Mucosa of descending colon (tissue), 3 donors: Measurements from ENCODE around the gene HORMAD2. TPM values are rescaled to one million over a fixed set of nuclear protein-coding genes. Genes with fewer than 3 reads are reported as not detected.

Source experiments
- ATAC-seq: fragments of 200-7000 bp; cut with Tn5 transposase; one replicate; pipeline ENCODE4 v1.9.1; 2020; ENCODE audit warnings: mild to moderate bottlenecking, moderate library complexity
- DNase-seq, 3 donors: peaks; one replicate each; pipeline ENCODE4 v3.0.0-alpha.2; 2020
- H3K36me3 ChIP-seq: fragments of 200-600 bp; one replicate; pipeline ENCODE4 v1.8.0; 2021; ENCODE audit warnings: low read depth, mild to moderate bottlenecking
- H3K4me1 ChIP-seq: fragments of 200-600 bp; one replicate; pipeline ENCODE4 v1.8.0; 2021; ENCODE audit warnings: low read depth, mild to moderate bottlenecking
- H3K4me3 ChIP-seq: fragments of 200-600 bp; one replicate; pipeline ENCODE4 v1.8.0; 2021; ENCODE audit warnings: mild to moderate bottlenecking
- H3K9me3 ChIP-seq: fragments of 200-600 bp; one replicate; pipeline ENCODE4 v1.8.0; 2021; ENCODE audit warnings: mild to moderate bottlenecking
- intact Hi-C, 2 donors: fragments of 100-400 bp; cut with DNase I in 1 of 2; cut with micrococcal nuclease in 1 of 2; formaldehyde crosslinking; loops; one replicate each; pipeline versions ENCODE4 v1.11.0 to v1.11.1; 2022; cut with DNase I, micrococcal nuclease
- total RNA-seq, 3 donors: library from RNA; stranded (reverse); fragmentation: NEBNext Ultra II Directional in 2 of 3; extraction: Animal tissue kit (Norgen Biotek cat#: 25700) in 2 of 3; gene quantifications; one replicate each; pipeline versions ENCODE4 v1.2.1 to v1.2.4, GENCODE V29; 2021 to 2023
- TF ChIP-seq, protein P1 (sequence below): fragments of 200-600 bp; IDR thresholded peaks from one replicate; pipeline ENCODE4 v1.8.0; 2022; ENCODE audit warnings: antibody characterized with exemption, mild to moderate bottlenecking
- donor health status: DM: no; HTN: no; CAD: no; lungs with moderate emphysema.
- donor health status: DM: no; HTN: no; CAD: no.
- donor health status: DM: no; HTN: yes; CAD: no.

Gene HORMAD2
- total RNA-seq, 3 donors from 2014 or later, result not detected

DNA sequence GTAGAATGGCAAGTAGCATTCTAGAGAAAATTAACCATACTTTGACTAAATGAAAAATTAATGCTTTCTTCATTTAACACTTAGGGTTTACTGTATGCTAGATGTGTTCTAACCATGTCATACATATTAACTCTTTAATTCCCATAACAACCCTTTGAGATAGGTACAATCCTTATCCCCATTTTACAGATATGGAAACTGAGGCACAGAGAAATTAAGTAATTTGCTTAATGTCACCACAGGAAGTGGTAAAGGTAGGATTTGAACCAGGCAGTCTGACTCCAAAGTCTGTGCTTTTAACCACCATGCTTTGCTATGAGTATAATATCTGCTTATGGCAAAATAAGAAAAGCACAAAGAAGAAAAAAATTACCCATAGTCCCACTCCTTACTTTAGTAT is 106.8 kb downstream of the HORMAD2 start:
- TF ChIP-seq, protein P1, sequence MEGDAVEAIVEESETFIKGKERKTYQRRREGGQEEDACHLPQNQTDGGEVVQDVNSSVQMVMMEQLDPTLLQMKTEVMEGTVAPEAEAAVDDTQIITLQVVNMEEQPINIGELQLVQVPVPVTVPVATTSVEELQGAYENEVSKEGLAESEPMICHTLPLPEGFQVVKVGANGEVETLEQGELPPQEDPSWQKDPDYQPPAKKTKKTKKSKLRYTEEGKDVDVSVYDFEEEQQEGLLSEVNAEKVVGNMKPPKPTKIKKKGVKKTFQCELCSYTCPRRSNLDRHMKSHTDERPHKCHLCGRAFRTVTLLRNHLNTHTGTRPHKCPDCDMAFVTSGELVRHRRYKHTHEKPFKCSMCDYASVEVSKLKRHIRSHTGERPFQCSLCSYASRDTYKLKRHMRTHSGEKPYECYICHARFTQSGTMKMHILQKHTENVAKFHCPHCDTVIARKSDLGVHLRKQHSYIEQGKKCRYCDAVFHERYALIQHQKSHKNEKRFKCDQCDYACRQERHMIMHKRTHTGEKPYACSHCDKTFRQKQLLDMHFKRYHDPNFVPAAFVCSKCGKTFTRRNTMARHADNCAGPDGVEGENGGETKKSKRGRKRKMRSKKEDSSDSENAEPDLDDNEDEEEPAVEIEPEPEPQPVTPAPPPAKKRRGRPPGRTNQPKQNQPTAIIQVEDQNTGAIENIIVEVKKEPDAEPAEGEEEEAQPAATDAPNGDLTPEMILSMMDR, result no peak
- H3K4me1 ChIP-seq, result no peaks in the 10 kb centered on the region
- intact Hi-C loops, result no loop called here
- H3K9me3 ChIP-seq, result no peaks in the 10 kb centered on the region
- ATAC-seq, result no peak
- H3K4me3 ChIP-seq, result no peak overlapping the region
- no peaks in the 10 kb centered on the region for H3K36me3 ChIP-seq
- no peak for DNase-seq

DNA sequence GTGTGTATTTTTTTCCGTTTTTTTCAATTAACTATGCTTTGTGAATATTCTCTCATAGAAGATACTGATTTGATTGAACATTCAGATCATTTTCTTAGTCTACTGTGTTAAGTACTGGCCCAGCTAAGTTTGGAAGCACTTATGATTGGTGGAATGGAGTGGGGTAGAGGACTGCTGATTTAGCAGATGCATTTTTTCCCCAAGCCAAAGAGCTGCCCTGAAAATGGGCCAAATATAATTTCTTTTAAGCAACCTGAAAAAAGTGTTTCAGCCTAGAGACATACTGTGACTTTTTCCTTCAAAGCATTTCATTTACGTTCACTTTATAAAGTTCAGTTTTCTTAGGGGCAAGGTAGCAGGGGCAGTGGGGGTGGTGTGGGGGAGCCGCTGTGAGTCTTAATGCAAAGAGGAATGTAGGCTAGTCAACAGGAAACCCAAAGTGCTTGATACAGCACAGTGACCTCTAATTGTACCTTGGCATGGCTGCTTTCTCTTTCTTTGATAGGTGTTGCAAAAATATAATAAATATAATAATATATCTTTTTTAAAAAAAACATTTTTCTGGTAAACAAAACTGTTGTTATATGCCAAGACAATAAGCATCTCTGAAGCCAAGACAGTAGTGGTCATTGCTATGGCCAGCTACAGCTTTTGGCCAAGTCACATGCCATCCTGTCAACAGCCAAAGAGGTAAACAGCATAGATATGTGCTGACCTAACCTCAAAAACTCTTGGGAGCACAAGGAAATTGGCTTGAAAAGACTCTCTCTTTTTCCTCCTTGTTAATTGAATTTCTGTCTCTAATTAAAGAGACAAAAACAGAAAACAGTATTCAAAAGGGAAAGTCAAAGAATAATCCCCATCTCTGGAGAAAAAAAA is 107.5 kb downstream of the HORMAD2 start:
- Histone ChIP-seq H3K9me3 (no peaks in the 10 kb centered on the region), H3K36me3 (no peaks in the 10 kb centered on the region), H3K4me3 (no peak overlapping the region), H3K4me1 (no peaks in the 10 kb centered on the region)
- ATAC-seq (no peak), DNase-seq (no peak)
- TF ChIP-seq, protein P1, result no peak
- intact Hi-C loops, result no loop called here

- no peak for ATAC-seq
- no peak for DNase-seq
- Histone ChIP-seq H3K9me3 (no peaks in the 10 kb centered on the region), H3K36me3 (no peaks in the 10 kb centered on the region), H3K4me3 (no peak overlapping the region), H3K4me1 (no peaks in the 10 kb centered on the region)
- intact Hi-C loops, result no loop called here
- TF ChIP-seq, protein P1, result no peak
Measured at GRCh38 chr22:30188911-30189310, 108.6 kb downstream of the HORMAD2 start.

DNA sequence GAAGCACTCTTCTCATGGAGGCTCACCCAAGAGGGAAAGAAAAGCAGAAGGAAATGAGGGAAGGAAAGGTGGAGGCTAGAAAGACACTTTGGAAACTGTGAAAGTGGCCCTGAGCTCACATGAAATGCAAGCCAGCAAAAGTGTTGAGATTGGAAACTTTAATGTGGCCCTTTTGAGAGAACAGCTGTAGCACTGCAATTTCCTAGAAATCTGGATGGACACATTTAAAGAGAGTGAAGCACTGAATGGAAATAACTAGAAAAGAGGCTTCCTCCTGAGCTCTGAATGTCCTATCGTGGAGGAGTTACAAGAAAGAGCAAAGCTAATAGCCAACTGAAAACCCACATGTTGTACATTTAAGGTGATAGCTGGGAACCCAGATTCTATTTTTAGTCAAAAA is 110.3 kb downstream of the HORMAD2 start:
- no peak overlapping the region for H3K4me3 ChIP-seq
- TF ChIP-seq, protein P1, result no peak
- no peaks in the 10 kb centered on the region for H3K36me3 ChIP-seq
- no peaks in the 10 kb centered on the region for H3K4me1 ChIP-seq
- no peak for DNase-seq
- no peaks in the 10 kb centered on the region for H3K9me3 ChIP-seq
- intact Hi-C loops, result no loop called here
- no peak for ATAC-seq

GRCh38 chr22:30191040-30191701 is 110.9 kb downstream of the HORMAD2 start:
- TF ChIP-seq, protein P1, result no peak
- Histone ChIP-seq H3K4me1 (peaks cover 2% of the 10 kb centered on the region), H3K36me3 (no peaks in the 10 kb centered on the region), H3K9me3 (no peaks in the 10 kb centered on the region), H3K4me3 (no peak overlapping the region)
- ATAC-seq, result no peak
- DNase-seq, result no peak
- intact Hi-C loops, result no loop called here
